ENCODE measurements around the gene CREG2. TPM values are rescaled to one million over a fixed set of nuclear protein-coding genes. Genes with fewer than 3 reads are reported as not detected.
A peak's percentile ranks its signal among the peaks of the same experiment; 100 is the strongest.

CREG2 gene
- total RNA-seq, 2 experiments from 2014 or later: not detected

- Mint-ChIP-seq H3K27ac (no peak overlapping the region), H3K4me1 (no peaks in the 10 kb centered on the region), H3K36me3 (ENCODE audit: low read depth) (no peaks in the 10 kb centered on the region), H3K4me3 (no peak overlapping the region), H3K27me3 (no peaks in the 10 kb centered on the region), H3K9me3 (ENCODE audit: low read depth) (no peaks in the 10 kb centered on the region)
- intact Hi-C loops (cut with DNase I, micrococcal nuclease): no loop called here
- ChIA-PET CTCF (interaction anchor here (0.6 to 1.2 kb wide), 3 partner anchors 8 to 105 kb away, joined by 3 read pairs; partner anchors contain the start of gene CREG2), POLR2A (interaction anchor here (0.6 kb wide), 1 partner anchor 23 kb away, joined by 7 read pairs; no protein-coding TSS in a partner anchor)
- ATAC-seq (no peak), DNase-seq (no peak)
These were observed 21.6 kb upstream of the CREG2 start for GRCh38 chr2:101408925-101409324.

- Mint-ChIP-seq H3K27me3 (peaks cover 3% of the 10 kb centered on the region), H3K36me3 (ENCODE audit: low read depth) (no peaks in the 10 kb centered on the region), H3K9me3 (ENCODE audit: low read depth) (no peaks in the 10 kb centered on the region), H3K27ac (no peak overlapping the region), H3K4me1 (no peaks in the 10 kb centered on the region), H3K4me3 (no peak overlapping the region)
- ATAC-seq (no peak), DNase-seq (no peak)
- intact Hi-C loops (cut with DNase I, micrococcal nuclease): no loop called here
- CTCF ChIA-PET: interaction anchor here (0.7 to 1.0 kb wide), 3 partner anchors 17 to 172 kb away, joined by 3 read pairs; no protein-coding TSS in a partner anchor
- POLR2A ChIA-PET: no interaction called here
These were observed 18.1 kb upstream of the CREG2 start for GRCh38 chr2:101405351-101405899.

- Mint-ChIP-seq H3K4me3 (no peak overlapping the region), H3K27me3 (peaks cover 10% of the 10 kb centered on the region), H3K4me1 (no peaks in the 10 kb centered on the region), H3K36me3 (ENCODE audit: low read depth) (no peaks in the 10 kb centered on the region), H3K27ac (no peak overlapping the region), H3K9me3 (ENCODE audit: low read depth) (no peaks in the 10 kb centered on the region)
- CTCF ChIA-PET: interaction anchor here (1.2 kb wide), 1 partner anchor 18 kb away, joined by 4 read pairs; no protein-coding TSS in a partner anchor
- no peak for ATAC-seq
- intact Hi-C loops (cut with DNase I, micrococcal nuclease): no loop called here
- no peak for DNase-seq
- POLR2A ChIA-PET: interaction anchor here (0.6 kb wide), 1 partner anchor 17 kb away, joined by 4 read pairs; no protein-coding TSS in a partner anchor
These were observed 16.4 kb upstream of the CREG2 start for GRCh38 chr2:101403745-101404144.

- peak; percentile 57 for ATAC-seq
- intact Hi-C loops (cut with DNase I, micrococcal nuclease): no loop called here
- ChIA-PET CTCF (interaction anchor here (0.6 to 1.2 kb wide), 4 partner anchors 17 to 457 kb away, joined by 3 to 4 read pairs (median 3); no protein-coding TSS in a partner anchor), POLR2A (no interaction called here)
- Mint-ChIP-seq H3K27ac (no peak overlapping the region), H3K36me3 (ENCODE audit: low read depth) (no peaks in the 10 kb centered on the region), H3K4me3 (no peak overlapping the region), H3K9me3 (ENCODE audit: low read depth) (no peaks in the 10 kb centered on the region), H3K27me3 (peaks cover 10% of the 10 kb centered on the region), H3K4me1 (peaks cover 8% of the 10 kb centered on the region)
- no peak for DNase-seq
These were observed 15.3 kb upstream of the CREG2 start for GRCh38 chr2:101402630-101403029.

- Mint-ChIP-seq H3K27ac (no peak overlapping the region), H3K4me3 (no peak overlapping the region), H3K9me3 (ENCODE audit: low read depth) (no peaks in the 10 kb centered on the region), H3K27me3 (peaks cover 10% of the 10 kb centered on the region), H3K36me3 (ENCODE audit: low read depth) (no peaks in the 10 kb centered on the region), H3K4me1 (peaks cover 9% of the 10 kb centered on the region)
- CTCF ChIA-PET: interaction anchor here (0.6 to 1.1 kb wide), 2 partner anchors 60 to 102 kb away, joined by 3 read pairs; no protein-coding TSS in a partner anchor
- DNase-seq (no peak), ATAC-seq (no peak)
- intact Hi-C loops (cut with DNase I, micrococcal nuclease): no loop called here
- POLR2A ChIA-PET: no interaction called here
These were observed 14.6 kb upstream of the CREG2 start for GRCh38 chr2:101401906-101402305.

GRCh38 chr2:101401326-101401665, 14.0 kb upstream of the CREG2 start:
- Mint-ChIP-seq H3K27me3 (peaks cover 10% of the 10 kb centered on the region), H3K9me3 (ENCODE audit: low read depth) (no peaks in the 10 kb centered on the region), H3K27ac (no peak overlapping the region)

GRCh38 chr2:101400506-101401325, 13.4 kb upstream of the CREG2 start:
- no peak for ATAC-seq
- intact Hi-C loops (cut with DNase I, micrococcal nuclease): no loop called here
- H3K36me3 Mint-ChIP-seq (ENCODE audit: low read depth): no peaks in the 10 kb centered on the region
- H3K9me3 Mint-ChIP-seq (ENCODE audit: low read depth): no peaks in the 10 kb centered on the region
- no peak overlapping the region for H3K27ac Mint-ChIP-seq
- H3K27me3 Mint-ChIP-seq: peaks cover 13% of the 10 kb centered on the region
- POLR2A ChIA-PET: interaction anchor here (0.6 kb wide), 1 partner anchor 858 kb away, joined by 3 read pairs; no protein-coding TSS in a partner anchor
- no peak for DNase-seq
- CTCF ChIA-PET: interaction anchor here (0.8 to 2.6 kb wide), 2 partner anchors 16 to 59 kb away, joined by 3 to 12 read pairs; no protein-coding TSS in a partner anchor
- H3K4me1 Mint-ChIP-seq: peaks cover 13% of the 10 kb centered on the region
- no peak overlapping the region for H3K4me3 Mint-ChIP-seq

More at GRCh38 chr2:101401326-101401665, 14.0 kb upstream of the CREG2 start:
- Mint-ChIP-seq H3K4me1 (peaks cover 9% of the 10 kb centered on the region), H3K4me3 (no peak overlapping the region), H3K36me3 (ENCODE audit: low read depth) (no peaks in the 10 kb centered on the region)
- ATAC-seq (no peak), DNase-seq (no peak)
- intact Hi-C loops (cut with DNase I, micrococcal nuclease): no loop called here
- CTCF ChIA-PET: interaction anchor here (0.8 kb wide), 1 partner anchor 15 kb away, joined by 3 read pairs; no protein-coding TSS in a partner anchor
- POLR2A ChIA-PET: no interaction called here

- peaks cover 13% of the 10 kb centered on the region for H3K27me3 Mint-ChIP-seq
- ATAC-seq (no peak), DNase-seq (no peak)
- H3K36me3 Mint-ChIP-seq (ENCODE audit: low read depth): no peaks in the 10 kb centered on the region
- no peak overlapping the region for H3K27ac Mint-ChIP-seq
- no peak overlapping the region for H3K4me3 Mint-ChIP-seq
- POLR2A ChIA-PET: no interaction called here
- CTCF ChIA-PET: interaction anchor here (2.6 kb wide), 1 partner anchor 58 kb away, joined by 12 read pairs; no protein-coding TSS in a partner anchor
- peaks cover 13% of the 10 kb centered on the region for H3K4me1 Mint-ChIP-seq
- no peaks in the 10 kb centered on the region for H3K9me3 Mint-ChIP-seq (ENCODE audit: low read depth)
- intact Hi-C loops (cut with DNase I, micrococcal nuclease): no loop called here
These were observed 12.7 kb upstream of the CREG2 start for GRCh38 chr2:101400048-101400447.

GRCh38 chr2:101399021-101399799, 11.9 kb upstream of the CREG2 start:
- no peaks in the 10 kb centered on the region for H3K9me3 Mint-ChIP-seq (ENCODE audit: low read depth)
- no peak overlapping the region for H3K4me3 Mint-ChIP-seq
- ATAC-seq (no peak), DNase-seq (no peak)
- no peak overlapping the region for H3K27ac Mint-ChIP-seq
- intact Hi-C loops (cut with DNase I, micrococcal nuclease): no loop called here
- H3K36me3 Mint-ChIP-seq (ENCODE audit: low read depth): no peaks in the 10 kb centered on the region
- POLR2A ChIA-PET: no interaction called here
- H3K27me3 Mint-ChIP-seq: peaks cover 13% of the 10 kb centered on the region
- CTCF ChIA-PET: interaction anchor here (1.5 to 2.6 kb wide), 2 partner anchors 11 to 57 kb away, joined by 9 to 12 read pairs; partner anchors contain the start of gene CREG2
- peaks cover 13% of the 10 kb centered on the region for H3K4me1 Mint-ChIP-seq

GRCh38 chr2:101398116-101398821, 11.0 kb upstream of the CREG2 start:
- DNase-seq: no peak
- POLR2A ChIA-PET: no interaction called here

More at GRCh38 chr2:101398116-101398821, 11.0 kb upstream of the CREG2 start:
- Mint-ChIP-seq H3K4me1 (peaks cover 13% of the 10 kb centered on the region), H3K27me3 (peaks cover 13% of the 10 kb centered on the region), H3K9me3 (ENCODE audit: low read depth) (no peaks in the 10 kb centered on the region), H3K4me3 (no peak overlapping the region), H3K27ac (no peak overlapping the region), H3K36me3 (ENCODE audit: low read depth) (no peaks in the 10 kb centered on the region)
- peak; percentile 61 for ATAC-seq
- intact Hi-C loops (cut with DNase I, micrococcal nuclease): no loop called here
- CTCF ChIA-PET: interaction anchor here (0.6 to 2.6 kb wide), 3 partner anchors 11 to 56 kb away, joined by 3 to 12 read pairs (median 9); partner anchors contain the start of gene CREG2

Measured in activated CD4-positive, alpha-beta T cell treated with anti-CD3 and anti-CD28 coated beads for 36 hours (primary cell).